ENCODE data around the gene PTPRO.

Gene PTPRO

GRCh38 chr12:15488481-15488880 is 166.2 kb downstream of the PTPRO start:
- DNase-seq (ENCODE audit: low spot score in 2 of 2), result peak in 1 of 2 experiments; percentile 16
- Histone ChIP-seq H3K4me3 (no peak overlapping the region), H3K27me3 (ENCODE audit: low read depth) (no peaks in the 10 kb centered on the region; the same call in 1 of the 2 replicates), H3K36me3 (replicated peaks) (no peaks in the 10 kb centered on the region), H3K9me3 (no peaks in the 10 kb centered on the region), H3K4me1 (no peaks in the 10 kb centered on the region)
- in situ Hi-C loops (cut with MboI; ENCODE audit: low sequenced_read_pairs), result no loop called here

DNA sequence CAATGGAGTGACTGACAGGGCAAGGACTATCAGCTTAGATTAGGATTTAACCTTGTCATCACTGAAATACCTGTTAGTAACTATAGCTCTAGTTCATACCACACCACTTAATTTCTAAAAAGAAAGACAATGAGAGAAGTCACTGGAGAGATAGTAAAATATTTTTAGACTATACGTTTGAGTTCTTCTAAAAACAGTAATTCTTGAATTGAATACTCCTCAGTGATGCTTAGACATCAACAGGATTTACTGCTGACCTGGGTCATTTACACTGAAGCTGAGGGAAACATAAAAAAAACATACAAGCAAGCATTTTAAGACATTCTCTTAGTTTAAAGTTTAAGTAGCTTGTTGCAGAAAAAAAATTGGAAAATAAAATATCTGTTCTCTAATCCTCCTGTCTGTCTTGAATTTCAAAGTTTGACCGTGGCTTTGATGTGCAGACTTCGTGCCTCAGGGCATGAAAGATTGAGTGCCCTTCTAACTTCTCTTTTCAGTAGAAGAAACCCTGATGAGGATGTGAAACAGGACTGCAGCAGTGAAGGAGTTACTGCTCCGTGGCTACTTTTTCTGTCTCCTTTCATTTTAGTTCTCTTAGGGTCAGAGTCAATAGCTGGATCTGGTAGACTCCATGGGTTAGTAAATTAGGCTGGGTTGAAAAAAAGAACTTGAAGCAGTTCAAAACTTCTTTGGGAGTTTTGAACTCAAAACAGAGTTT is 172.2 kb downstream of the PTPRO start:
- Histone ChIP-seq H3K4me3 (no peak overlapping the region), H3K36me3 (replicated peaks) (no peaks in the 10 kb centered on the region), H3K9me3 (no peaks in the 10 kb centered on the region), H3K4me1 (no peaks in the 10 kb centered on the region), H3K27me3 (ENCODE audit: low read depth) (no peaks in the 10 kb centered on the region; the same call in none of the 2 replicates)
- DNase-seq (ENCODE audit: low spot score in 2 of 2), result no peak
- in situ Hi-C loops (cut with MboI; ENCODE audit: low sequenced_read_pairs), result no loop called here

DNA sequence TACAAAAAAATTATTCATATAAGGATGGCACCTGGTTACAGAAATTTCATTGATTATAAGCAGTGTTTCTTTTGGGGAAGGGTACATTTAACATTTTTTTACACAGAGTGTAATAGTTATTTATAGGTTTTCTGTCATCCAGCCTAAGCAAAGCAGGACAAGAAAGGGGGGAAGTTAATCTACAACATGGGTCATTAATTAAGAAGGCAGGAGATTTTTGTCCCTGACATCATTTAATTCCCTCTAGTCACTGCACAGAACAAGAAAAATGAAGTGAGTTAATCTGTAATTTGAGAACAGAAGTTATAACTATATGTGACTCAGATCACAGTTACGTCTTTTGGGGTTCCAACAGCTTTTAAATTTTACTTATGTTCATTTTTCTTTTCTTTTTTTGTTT is 173.4 kb downstream of the PTPRO start:
- H3K4me1 ChIP-seq, result no peaks in the 10 kb centered on the region
- no peaks in the 10 kb centered on the region for H3K9me3 ChIP-seq
- no peak overlapping the region for H3K4me3 ChIP-seq
- in situ Hi-C loops (cut with MboI; ENCODE audit: low sequenced_read_pairs), result no loop called here
- no peaks in the 10 kb centered on the region; the same call in none of the 2 replicates for H3K27me3 ChIP-seq (ENCODE audit: low read depth)
- no peaks in the 10 kb centered on the region for H3K36me3 ChIP-seq (replicated peaks)
- DNase-seq (ENCODE audit: low spot score in 2 of 2), result no peak

DNA sequence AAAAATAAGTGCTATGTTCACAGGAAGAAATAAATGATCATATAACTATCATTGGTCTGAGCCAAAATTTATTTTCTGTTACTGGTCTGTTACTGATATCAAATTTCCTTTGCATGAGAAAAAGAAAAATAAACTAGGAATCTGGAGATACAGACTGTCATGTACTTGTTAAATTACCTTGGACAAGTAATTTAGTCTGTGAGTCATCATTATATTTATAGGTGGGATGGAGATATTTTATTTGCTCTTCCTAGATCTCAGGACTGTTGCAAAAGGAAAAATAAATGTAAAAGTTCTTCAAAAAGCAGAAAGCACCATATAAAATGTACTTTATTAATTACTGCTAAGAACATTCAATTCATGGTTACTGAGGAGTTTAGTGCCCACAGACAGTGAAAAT is 174.4 kb downstream of the PTPRO start:
- no peaks in the 10 kb centered on the region for H3K9me3 ChIP-seq
- H3K36me3 ChIP-seq (replicated peaks), result no peaks in the 10 kb centered on the region
- no peaks in the 10 kb centered on the region for H3K4me1 ChIP-seq
- in situ Hi-C loops (cut with MboI; ENCODE audit: low sequenced_read_pairs), result no loop called here
- H3K4me3 ChIP-seq, result no peak overlapping the region
- H3K27me3 ChIP-seq (ENCODE audit: low read depth), result no peaks in the 10 kb centered on the region; the same call in none of the 2 replicates
- DNase-seq (ENCODE audit: low spot score in 2 of 2), result no peak

DNA sequence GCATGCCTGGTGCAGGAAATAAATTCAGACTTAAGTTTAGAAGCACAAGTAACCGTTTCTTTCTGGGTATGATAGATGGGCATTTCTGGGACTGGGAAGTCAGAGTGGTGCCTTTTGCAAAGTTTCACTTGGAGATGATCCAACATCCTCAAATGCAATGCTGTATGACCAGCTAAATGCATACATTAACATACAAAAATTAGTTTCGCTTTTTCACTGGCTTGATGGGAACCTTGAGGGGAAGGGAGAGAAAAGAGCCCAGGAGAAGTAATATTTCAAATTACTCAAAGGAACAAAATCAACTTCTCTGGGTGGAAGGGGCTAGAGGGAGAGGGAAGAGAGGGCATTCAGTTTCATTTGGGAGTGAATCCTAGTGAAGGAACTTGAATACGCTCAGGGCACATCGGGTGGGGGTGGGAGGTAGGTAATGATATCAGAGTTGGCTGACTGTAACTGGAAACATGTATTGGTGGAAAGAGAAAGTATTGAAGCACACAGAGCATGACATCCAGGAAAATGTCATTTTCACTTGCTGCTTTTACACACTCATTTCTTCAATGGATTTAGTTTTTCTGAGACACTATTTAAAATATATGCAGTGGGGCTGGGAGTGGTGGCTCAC is 175.5 kb downstream of the PTPRO start:
- Histone ChIP-seq H3K4me1 (no peaks in the 10 kb centered on the region), H3K27me3 (ENCODE audit: low read depth) (no peaks in the 10 kb centered on the region; the same call in none of the 2 replicates), H3K9me3 (no peaks in the 10 kb centered on the region), H3K4me3 (no peak overlapping the region), H3K36me3 (replicated peaks) (no peaks in the 10 kb centered on the region)
- in situ Hi-C loops (cut with MboI; ENCODE audit: low sequenced_read_pairs), result no loop called here
- DNase-seq (ENCODE audit: low spot score in 2 of 2), result no peak

DNA sequence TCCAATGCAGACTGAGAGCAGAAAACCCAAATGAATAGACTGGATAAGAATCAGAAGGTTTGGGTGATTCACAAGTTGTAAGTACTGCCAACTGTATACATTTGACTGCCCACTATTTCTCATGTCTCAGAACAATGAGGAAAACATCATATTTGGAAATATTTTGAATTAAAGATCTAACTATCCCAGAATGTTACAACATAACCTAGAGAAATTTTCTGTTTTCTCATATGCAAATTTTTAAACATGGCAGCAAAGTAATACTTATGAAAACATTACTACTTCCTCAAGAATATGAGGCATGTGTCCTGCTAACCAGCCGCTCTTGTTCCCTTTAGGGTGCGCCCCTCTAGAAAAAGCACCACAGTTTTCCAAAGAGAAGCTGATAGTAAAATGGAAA is 179.9 kb downstream of the PTPRO start:
- peaks cover 8% of the 10 kb centered on the region; the same call in 1 of the 2 replicates for H3K27me3 ChIP-seq (ENCODE audit: low read depth)
- no peak for DNase-seq (ENCODE audit: low spot score in 2 of 2)
- no peaks in the 10 kb centered on the region for H3K36me3 ChIP-seq (replicated peaks)
- no peaks in the 10 kb centered on the region for H3K9me3 ChIP-seq
- no peak overlapping the region for H3K4me3 ChIP-seq
- H3K4me1 ChIP-seq, result no peaks in the 10 kb centered on the region
- in situ Hi-C loops (cut with MboI; ENCODE audit: low sequenced_read_pairs), result no loop called here

DNA sequence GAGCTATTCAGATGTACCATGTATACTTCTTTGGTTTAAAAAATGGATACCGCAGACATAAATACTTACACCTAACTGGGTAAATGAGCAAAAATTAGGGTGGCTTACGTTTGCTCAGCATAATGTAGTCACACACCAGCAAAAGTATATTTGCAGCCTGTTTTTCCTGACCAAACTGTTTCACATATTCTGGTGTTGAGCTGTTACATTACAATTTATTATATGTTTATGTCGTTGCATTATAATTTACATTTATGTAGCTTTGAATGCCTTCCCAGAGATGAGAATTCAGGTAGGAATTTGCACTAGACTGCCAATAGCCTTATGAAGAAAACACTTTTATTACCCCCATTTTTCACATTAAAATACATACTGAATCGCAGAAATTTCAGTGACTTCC is 183.3 kb downstream of the PTPRO start:
- in situ Hi-C loops (cut with MboI; ENCODE audit: low sequenced_read_pairs), result no loop called here
- H3K36me3 ChIP-seq (replicated peaks), result no peaks in the 10 kb centered on the region
- no peak overlapping the region for H3K4me3 ChIP-seq
- H3K4me1 ChIP-seq, result no peaks in the 10 kb centered on the region
- peaks cover 8% of the 10 kb centered on the region; the same call in 1 of the 2 replicates for H3K27me3 ChIP-seq (ENCODE audit: low read depth)
- H3K9me3 ChIP-seq, result no peaks in the 10 kb centered on the region
- DNase-seq (ENCODE audit: low spot score in 2 of 2), result no peak

DNA sequence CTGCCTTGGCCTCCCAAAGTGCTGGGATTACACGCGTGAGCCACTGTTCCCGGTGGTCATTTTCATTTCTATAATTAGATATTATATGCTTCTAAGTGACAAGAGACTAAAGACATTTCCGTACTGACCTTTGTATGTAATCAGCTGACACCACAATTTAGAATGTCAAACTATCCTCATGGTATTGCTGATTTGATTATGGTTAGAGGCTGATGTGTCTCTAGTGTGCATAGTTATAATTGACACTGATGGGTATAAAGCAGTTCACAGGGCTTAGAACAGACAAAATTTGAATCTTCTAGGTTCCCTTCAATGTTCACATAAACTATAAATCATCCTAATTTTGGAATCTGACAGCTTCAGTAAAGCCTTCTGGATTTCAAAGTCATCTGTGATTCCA is 192.7 kb downstream of the PTPRO start:
- no peak for DNase-seq (ENCODE audit: low spot score in 2 of 2)
- Histone ChIP-seq H3K36me3 (replicated peaks) (no peaks in the 10 kb centered on the region), H3K4me3 (no peak overlapping the region), H3K9me3 (no peaks in the 10 kb centered on the region), H3K4me1 (no peaks in the 10 kb centered on the region), H3K27me3 (ENCODE audit: low read depth) (no peaks in the 10 kb centered on the region)
- in situ Hi-C loops (cut with MboI; ENCODE audit: low sequenced_read_pairs), result no loop called here

DNA sequence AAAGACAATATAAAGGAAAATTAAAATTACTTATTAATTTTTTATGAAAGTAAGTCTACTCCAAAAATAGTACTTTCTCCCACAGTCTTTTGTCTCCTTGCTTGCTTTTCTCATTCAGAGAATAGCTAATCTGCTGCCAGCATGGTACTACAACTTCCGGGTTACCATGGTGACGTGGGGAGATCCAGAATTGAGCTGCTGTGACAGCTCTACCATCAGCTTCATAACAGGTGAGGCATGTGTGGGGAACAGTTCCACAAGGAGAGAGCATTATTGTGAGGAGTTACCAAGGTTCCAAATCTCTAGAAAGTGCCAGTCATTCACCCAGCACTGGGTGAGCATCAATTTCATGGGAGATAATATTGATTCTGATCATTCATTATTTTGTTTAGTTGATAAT is 197.8 kb downstream of the PTPRO start:
- Histone ChIP-seq H3K36me3 (replicated peaks) (no peaks in the 10 kb centered on the region), H3K9me3 (no peaks in the 10 kb centered on the region), H3K4me1 (no peaks in the 10 kb centered on the region), H3K27me3 (ENCODE audit: low read depth) (peaks cover 16% of the 10 kb centered on the region), H3K4me3 (no peak overlapping the region)
- in situ Hi-C loops (cut with MboI; ENCODE audit: low sequenced_read_pairs), result loop anchor here (10.0 kb wide), 1 partner anchor 245 kb away; no protein-coding TSS in a partner anchor
- DNase-seq (ENCODE audit: low spot score in 2 of 2), result no peak

GRCh38 chr12:15520844-15521243 is 198.5 kb downstream of the PTPRO start:
- H3K9me3 ChIP-seq, result no peaks in the 10 kb centered on the region
- H3K4me3 ChIP-seq, result no peak overlapping the region
- H3K27me3 ChIP-seq (ENCODE audit: low read depth), result peaks cover 20% of the 10 kb centered on the region
- no peaks in the 10 kb centered on the region for H3K4me1 ChIP-seq
- in situ Hi-C loops (cut with MboI; ENCODE audit: low sequenced_read_pairs), result loop anchor here (10.0 kb wide), 1 partner anchor 246 kb away; no protein-coding TSS in a partner anchor
- no peaks in the 10 kb centered on the region for H3K36me3 ChIP-seq (replicated peaks)
- DNase-seq (ENCODE audit: low spot score in 2 of 2), result no peak

GRCh38 chr12:15522574-15523187 is 200.4 kb downstream of the PTPRO start:
- DNase-seq (ENCODE audit: low spot score in 2 of 2), result peak in 1 of 2 experiments; percentile 65
- no peaks in the 10 kb centered on the region for H3K9me3 ChIP-seq
- in situ Hi-C loops (cut with MboI; ENCODE audit: low sequenced_read_pairs), result loop anchor here (10.0 kb wide), 1 partner anchor 248 kb away; no protein-coding TSS in a partner anchor
- H3K27me3 ChIP-seq (ENCODE audit: low read depth), result peaks cover 34% of the 10 kb centered on the region
- no peak overlapping the region for H3K4me3 ChIP-seq
- H3K36me3 ChIP-seq (replicated peaks), result no peaks in the 10 kb centered on the region
- no peaks in the 10 kb centered on the region for H3K4me1 ChIP-seq

- H3K4me3 ChIP-seq, result no peak overlapping the region
- peaks cover 48% of the 10 kb centered on the region for H3K27me3 ChIP-seq (ENCODE audit: low read depth)
- H3K4me1 ChIP-seq, result no peaks in the 10 kb centered on the region
- in situ Hi-C loops (cut with MboI; ENCODE audit: low sequenced_read_pairs), result loop anchor here (10.0 kb wide), 1 partner anchor 251 kb away; no protein-coding TSS in a partner anchor
- H3K36me3 ChIP-seq (replicated peaks), result no peaks in the 10 kb centered on the region
- H3K9me3 ChIP-seq, result no peaks in the 10 kb centered on the region
- no peak for DNase-seq (ENCODE audit: low spot score in 2 of 2)
These were observed 203.1 kb downstream of the PTPRO start for GRCh38 chr12:15525441-15525840.

- Histone ChIP-seq H3K4me3 (no peak overlapping the region), H3K36me3 (replicated peaks) (no peaks in the 10 kb centered on the region), H3K9me3 (no peaks in the 10 kb centered on the region), H3K4me1 (no peaks in the 10 kb centered on the region), H3K27me3 (ENCODE audit: low read depth) (peaks cover 46% of the 10 kb centered on the region)
- no peak for DNase-seq (ENCODE audit: low spot score in 2 of 2)
- in situ Hi-C loops (cut with MboI; ENCODE audit: low sequenced_read_pairs), result loop anchor here (10.0 kb wide), 1 partner anchor 251 kb away; no protein-coding TSS in a partner anchor
These were observed 203.7 kb downstream of the PTPRO start for GRCh38 chr12:15526033-15526432.

All from HAP-1 (cell line).